Prostate gland (tissue), 2 donors: ENCODE results near the gene SBF2. TPM values are rescaled to one million over a fixed set of nuclear protein-coding genes. Genes with fewer than 3 reads are reported as not detected.

Experiments used
- DNase-seq: peaks from one replicate; pipeline ENCODE4 v3.0.0-alpha.2; 2019; ENCODE audit warnings: low spot score
- H3K27ac ChIP-seq, 2 donors: fragments of 200-600 bp; sonication (generic); 2 replicates each; pipeline ENCODE4 v1.5.1; 2017 to 2019
- H3K27me3 ChIP-seq: fragments of 200-600 bp; sonication (generic); replicated peaks from 2 replicates; pipeline ENCODE4 v1.5.1; 2019; ENCODE audit not compliant: insufficient read depth
- H3K36me3 ChIP-seq, 2 donors: fragments of 200-600 bp; sonication (generic); 1 replicate in 1 of 2; 2 replicates in 1 of 2; pipeline versions ENCODE4 v1.5.1 to v1.8.1; 2017 to 2019
- H3K4me1 ChIP-seq: fragments of 200-600 bp; sonication (generic); replicated peaks from 2 replicates; pipeline ENCODE4 v1.5.1; 2019
- H3K4me3 ChIP-seq, 2 donors: fragments of 200-600 bp; sonication (generic); 2 replicates each; pipeline ENCODE4 v1.5.1; 2017 to 2019
- H3K9me3 ChIP-seq: fragments of 200-600 bp; sonication (generic); 2 replicates; pipeline ENCODE4 v1.5.1; 2017
- CTCF ChIP-seq, 4 experiments: fragments of 200-600 bp in 2 of 4; fragments of 450-650 bp in 2 of 4; sonication (generic) in 2 of 4; IDR thresholded peaks; 1 replicate in 3 of 4; 2 replicates in 1 of 4; pipeline ENCODE4 v1.5.1; 2016 to 2019; ENCODE audit warnings: antibody characterized with exemption in 4 of 4, mild to moderate bottlenecking in 2 of 4, moderate library complexity in 2 of 4
- POLR2A ChIP-seq: fragments of 450-650 bp; IDR thresholded peaks from one replicate; pipeline ENCODE4 v1.6.1; 2016; ENCODE audit warnings: antibody characterized with exemption, mild to moderate bottlenecking
- POLR2AphosphoS5 ChIP-seq: sonication (generic); formaldehyde crosslinking; IDR thresholded peaks from one replicate; pipeline ENCODE4 v1.6.1; 2017; ENCODE audit warnings: antibody characterized with exemption
- WGBS: methylation state at CpG from one replicate; pipeline ENCODE4 v1.1.5; 2018; 5-methylcytosine and 5-hydroxymethylcytosine counted together
- intact Hi-C: fragments of 100-400 bp; cut with DNase I; formaldehyde crosslinking; loops from one replicate; pipeline ENCODE4 v1.14.2; 2022
- total RNA-seq, 2 donors: library from RNA; depleted of rRNA; stranded (reverse); fragments of >200 nt; gene quantifications; one replicate each; pipeline ENCODE4 v1.1.0, GENCODE V29; 2016

SBF2 gene
- total RNA-seq, 2 donors from 2014 or later: 35.9 to 56.7 TPM

GRCh38 chr11:9927670-9928069 is 366.3 kb downstream of the SBF2 start:
- Histone ChIP-seq H3K27me3 (no peaks in the 10 kb centered on the region), H3K36me3 (no peaks in the 10 kb centered on the region), H3K9me3 (no peaks in the 10 kb centered on the region), H3K27ac (no peak overlapping the region), H3K4me1 (no peaks in the 10 kb centered on the region), H3K4me3 (no peak overlapping the region)
- TF ChIP-seq CTCF (IDR thresholded peaks at IDR 0.05) (no peak), POLR2AphosphoS5 (no peak), POLR2A (no peak)
- intact Hi-C loops: no loop called here
- WGBS: 94% methylated on average over 1 of the region's 1 CpG
- DNase-seq: no peak

GRCh38 chr11:9923280-9923679 is 370.7 kb downstream of the SBF2 start:
- 73% methylated on average over 2 of the region's 2 CpGs for WGBS
- no peaks in the 10 kb centered on the region for H3K36me3 ChIP-seq
- no peak overlapping the region for H3K27ac ChIP-seq
- no peak overlapping the region for H3K4me3 ChIP-seq
- no peak for DNase-seq
- H3K27me3 ChIP-seq: no peaks in the 10 kb centered on the region
- TF ChIP-seq POLR2A (no peak), POLR2AphosphoS5 (no peak), CTCF (IDR thresholded peaks at IDR 0.05) (no peak)
- intact Hi-C loops: no loop called here
- no peaks in the 10 kb centered on the region for H3K4me1 ChIP-seq
- H3K9me3 ChIP-seq: no peaks in the 10 kb centered on the region

- intact Hi-C loops: no loop called here
- WGBS: 33% methylated on average over 4 of the region's 4 CpGs
- Histone ChIP-seq H3K27me3 (no peaks in the 10 kb centered on the region), H3K4me1 (no peaks in the 10 kb centered on the region), H3K27ac (no peak overlapping the region), H3K36me3 (no peaks in the 10 kb centered on the region), H3K4me3 (no peak overlapping the region), H3K9me3 (no peaks in the 10 kb centered on the region)
- DNase-seq: peak; percentile 5
- TF ChIP-seq POLR2AphosphoS5: no peak
- no peak for TF ChIP-seq POLR2A
- no peak for TF ChIP-seq CTCF (IDR thresholded peaks at IDR 0.05)
Measured at GRCh38 chr11:9922806-9923205, 371.2 kb downstream of the SBF2 start.

- no peak for DNase-seq
- no peak for TF ChIP-seq CTCF (IDR thresholded peaks at IDR 0.05)
- TF ChIP-seq POLR2AphosphoS5: no peak
- no peak for TF ChIP-seq POLR2A
- intact Hi-C loops: no loop called here
- 94% methylated on average over 3 of the region's 3 CpGs for WGBS
- no peaks in the 10 kb centered on the region for H3K9me3 ChIP-seq
- H3K27me3 ChIP-seq: no peaks in the 10 kb centered on the region
- no peak overlapping the region for H3K4me3 ChIP-seq
- H3K27ac ChIP-seq: no peak overlapping the region
- no peaks in the 10 kb centered on the region for H3K4me1 ChIP-seq
- H3K36me3 ChIP-seq: no peaks in the 10 kb centered on the region
Measured at GRCh38 chr11:9916480-9916879, 377.5 kb downstream of the SBF2 start.

GRCh38 chr11:9914064-9914463 is 380.0 kb downstream of the SBF2 start:
- WGBS: 41% methylated on average over 2 of the region's 2 CpGs
- Histone ChIP-seq H3K9me3 (no peaks in the 10 kb centered on the region), H3K4me3 (no peak overlapping the region), H3K36me3 (no peaks in the 10 kb centered on the region), H3K27me3 (no peaks in the 10 kb centered on the region), H3K27ac (no peak overlapping the region), H3K4me1 (no peaks in the 10 kb centered on the region)
- no peak for TF ChIP-seq CTCF (IDR thresholded peaks at IDR 0.05)
- intact Hi-C loops: no loop called here
- no peak for DNase-seq
